Stimulated activated naive CD8-positive, alpha-beta T cell treated with anti-CD3 and anti-CD28 coated beads, Interleukin-15, Interleukin-2, amounts not matched to agents 100 ng/mL and 50 ng/mL, for 24 hours (primary cell): Measurements from ENCODE around the gene LSM11.

ENCODE experiments used
- H3K27ac Mint-ChIP-seq: one replicate; pipeline ENCODE4 v1.8.0; 2021; ENCODE audit warnings: mild to moderate bottlenecking, mixed read lengths
- H3K27me3 Mint-ChIP-seq: one replicate; pipeline ENCODE4 v1.8.0; 2021; ENCODE audit warnings: mixed read lengths
- H3K36me3 Mint-ChIP-seq: one replicate; pipeline ENCODE4 v1.8.0; 2021; ENCODE audit warnings: low read depth, mixed read lengths
- H3K4me1 Mint-ChIP-seq: one replicate; pipeline ENCODE4 v1.8.0; 2021; ENCODE audit warnings: low read depth, mixed read lengths
- H3K4me3 Mint-ChIP-seq: one replicate; pipeline ENCODE4 v1.8.0; 2021; ENCODE audit warnings: mild to moderate bottlenecking, mixed read lengths
- H3K9me3 Mint-ChIP-seq: one replicate; pipeline ENCODE4 v1.8.0; 2021; ENCODE audit warnings: mixed read lengths

Gene LSM11

DNA sequence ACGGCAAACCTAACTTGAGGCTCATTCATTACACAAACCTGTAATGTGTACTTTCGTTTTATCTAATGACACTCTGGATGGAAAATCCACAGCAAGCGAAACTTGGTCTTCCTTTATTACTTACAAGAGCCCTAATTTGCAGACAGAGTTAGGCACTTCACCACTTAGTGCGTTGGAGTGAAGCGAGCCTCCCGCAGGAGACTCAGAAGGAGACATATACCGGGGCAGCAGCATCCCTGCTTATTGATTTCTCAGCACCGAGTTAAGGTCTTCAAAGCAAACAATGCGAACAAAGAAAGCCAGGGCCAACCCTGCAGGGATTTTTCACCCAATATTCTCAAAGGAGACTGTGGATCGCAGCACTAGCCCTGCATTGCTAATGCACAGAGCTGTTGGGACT is 28.6 kb downstream of the LSM11 start:
- no peak overlapping the region for H3K4me3 Mint-ChIP-seq
- no peaks in the 10 kb centered on the region for H3K4me1 Mint-ChIP-seq
- no peaks in the 10 kb centered on the region for H3K9me3 Mint-ChIP-seq
- H3K27ac Mint-ChIP-seq = no peak overlapping the region
- no peaks in the 10 kb centered on the region for H3K27me3 Mint-ChIP-seq
- H3K36me3 Mint-ChIP-seq = no peaks in the 10 kb centered on the region

DNA sequence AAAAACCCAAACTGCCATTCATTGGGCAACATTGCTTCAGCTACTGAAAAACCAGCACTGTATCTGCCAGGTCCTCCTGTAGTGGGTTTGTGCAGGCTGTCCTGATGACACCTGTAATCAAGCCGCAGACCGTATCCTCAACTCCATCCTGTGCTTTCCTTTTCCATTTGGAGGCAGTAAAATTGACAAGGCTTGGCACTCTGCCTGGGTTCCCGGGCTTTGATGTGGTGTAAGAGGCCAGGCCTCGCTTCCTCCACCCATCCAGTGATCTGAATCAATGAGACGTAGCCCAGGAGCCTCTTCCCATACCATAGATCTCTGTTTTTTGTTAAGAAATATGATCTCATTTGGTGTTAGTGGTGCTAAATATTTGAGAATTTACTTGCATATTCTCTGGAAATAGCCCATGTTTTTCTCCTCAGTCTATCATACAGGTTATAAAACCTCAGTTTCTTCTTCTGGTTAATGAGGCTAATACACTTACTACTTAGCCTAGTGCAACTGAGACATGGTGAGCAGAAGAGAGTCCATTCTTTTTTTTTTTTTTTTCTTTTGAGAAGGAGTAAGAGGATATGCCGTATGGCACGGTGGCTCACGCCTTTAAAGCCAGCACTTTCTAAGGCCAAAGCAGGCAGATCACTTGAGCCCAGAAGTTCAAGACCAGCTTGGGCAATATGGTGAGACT is 34.8 kb downstream of the LSM11 start:
- Mint-ChIP-seq H3K4me3 (no peak overlapping the region), H3K27me3 (no peaks in the 10 kb centered on the region), H3K27ac (no peak overlapping the region), H3K4me1 (no peaks in the 10 kb centered on the region), H3K9me3 (no peaks in the 10 kb centered on the region), H3K36me3 (no peaks in the 10 kb centered on the region)

DNA sequence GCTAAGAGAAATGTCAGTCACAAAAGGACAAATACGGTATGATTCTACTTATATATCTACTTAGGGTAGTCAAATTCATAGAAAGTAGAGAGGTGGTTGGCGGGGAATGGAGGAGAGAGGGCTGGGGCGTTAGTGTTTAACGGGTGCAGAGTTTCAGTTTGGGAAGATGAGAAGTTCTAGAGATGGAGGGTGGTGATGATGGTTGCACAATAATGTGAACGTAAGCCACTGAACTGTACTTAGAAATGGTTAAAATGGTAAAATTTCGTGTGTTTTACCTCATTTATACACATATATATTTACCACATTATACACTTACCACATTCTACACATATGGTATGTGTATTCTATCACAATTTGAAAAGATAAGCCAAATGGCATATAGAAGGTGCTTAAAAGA is 35.7 kb downstream of the LSM11 start:
- no peak overlapping the region for H3K4me3 Mint-ChIP-seq
- no peaks in the 10 kb centered on the region for H3K36me3 Mint-ChIP-seq

DNA sequence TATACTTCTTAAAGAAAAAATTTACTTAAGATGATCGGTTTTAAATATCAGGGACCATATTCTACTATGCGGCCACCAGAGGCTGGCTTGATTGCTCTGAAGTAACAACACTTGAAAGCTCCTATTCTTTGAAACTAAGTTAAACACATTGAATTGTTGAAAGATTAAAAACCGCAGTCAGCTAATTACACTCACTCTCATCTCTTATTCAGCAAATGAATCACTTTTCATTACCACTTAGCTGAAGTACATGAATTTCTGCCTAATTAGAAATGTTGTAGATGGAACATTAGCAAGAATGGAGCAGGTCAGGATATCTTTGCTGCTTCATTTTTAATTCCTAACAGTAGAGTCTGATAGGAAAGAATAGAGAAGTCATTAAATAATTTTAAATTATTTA is 42.3 kb downstream of the LSM11 start:
- Mint-ChIP-seq H3K4me3 (no peak overlapping the region), H3K36me3 (peaks cover 38% of the 10 kb centered on the region), H3K4me1 (no peaks in the 10 kb centered on the region), H3K9me3 (no peaks in the 10 kb centered on the region), H3K27me3 (no peaks in the 10 kb centered on the region), H3K27ac (no peak overlapping the region)

More for the DNA sequence above, 35.7 kb downstream of the LSM11 start:
- Mint-ChIP-seq H3K27ac (no peak overlapping the region), H3K4me1 (no peaks in the 10 kb centered on the region), H3K9me3 (no peaks in the 10 kb centered on the region), H3K27me3 (no peaks in the 10 kb centered on the region)

DNA sequence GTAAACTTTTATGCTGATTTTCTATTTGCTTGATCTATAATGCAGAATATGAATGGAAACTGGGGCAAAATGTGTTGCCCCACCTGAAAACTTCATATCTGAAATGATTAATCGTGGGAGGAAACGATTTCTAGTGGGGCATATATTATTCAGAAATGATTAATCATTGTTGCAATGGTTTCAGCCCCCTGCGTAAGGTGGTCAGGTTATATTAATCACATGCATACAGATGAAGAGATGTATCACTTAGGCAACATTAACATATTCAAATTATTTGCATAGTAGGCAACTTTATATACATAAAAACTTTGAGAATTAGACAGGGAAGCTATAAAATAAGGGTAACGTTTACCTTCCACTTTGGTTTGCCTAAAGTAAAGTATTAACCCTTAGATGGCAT is 49.8 kb downstream of the LSM11 start:
- Mint-ChIP-seq H3K4me1 (peaks cover 15% of the 10 kb centered on the region), H3K36me3 (peaks cover 55% of the 10 kb centered on the region), H3K4me3 (no peak overlapping the region), H3K27ac (peak overlapping the region; percentile 28), H3K9me3 (no peaks in the 10 kb centered on the region), H3K27me3 (no peaks in the 10 kb centered on the region)

DNA sequence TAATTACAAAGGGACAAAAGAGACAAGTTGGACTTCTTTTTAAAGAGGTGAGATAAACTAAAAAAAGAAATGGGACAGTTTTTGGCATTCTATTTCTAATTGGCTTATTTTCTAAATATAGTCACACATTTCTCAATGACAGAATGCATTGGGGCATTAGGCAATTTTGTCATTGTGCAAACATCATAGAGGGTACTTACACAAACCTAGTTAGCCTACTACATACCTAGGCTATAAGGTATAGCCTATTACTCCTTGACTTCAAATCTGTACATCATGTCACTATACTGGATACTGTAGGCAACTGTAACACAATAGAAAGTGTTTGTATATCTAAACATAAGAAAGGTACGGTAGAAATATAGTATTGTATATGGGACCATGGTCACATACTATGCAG is 56.1 kb downstream of the LSM11 start:
- H3K4me1 Mint-ChIP-seq = peaks cover 4% of the 10 kb centered on the region
- no peaks in the 10 kb centered on the region for H3K27me3 Mint-ChIP-seq
- H3K36me3 Mint-ChIP-seq = peaks cover 36% of the 10 kb centered on the region
- H3K27ac Mint-ChIP-seq = no peak overlapping the region
- H3K4me3 Mint-ChIP-seq = no peak overlapping the region
- H3K9me3 Mint-ChIP-seq = no peaks in the 10 kb centered on the region

DNA sequence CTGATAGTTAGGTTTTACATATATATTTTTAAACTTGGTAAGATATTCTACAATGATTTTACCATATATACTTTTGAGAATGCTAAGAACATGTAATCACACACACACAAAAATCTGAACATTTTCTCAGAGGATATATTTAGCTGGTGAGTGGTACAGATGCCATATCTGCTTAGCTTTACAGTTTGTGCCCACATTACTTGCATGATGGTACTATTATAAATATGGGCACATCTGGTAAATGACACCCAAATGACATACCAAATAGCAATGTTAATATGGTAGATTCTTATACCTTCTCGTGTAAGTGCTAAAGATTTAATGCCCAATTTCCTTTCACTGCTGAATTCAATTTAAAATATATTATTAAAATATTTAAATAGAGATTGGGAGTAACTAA is 56.6 kb downstream of the LSM11 start:
- Mint-ChIP-seq H3K27ac (no peak overlapping the region), H3K27me3 (no peaks in the 10 kb centered on the region), H3K4me1 (peaks cover 4% of the 10 kb centered on the region), H3K36me3 (peaks cover 38% of the 10 kb centered on the region), H3K4me3 (no peak overlapping the region), H3K9me3 (no peaks in the 10 kb centered on the region)

DNA sequence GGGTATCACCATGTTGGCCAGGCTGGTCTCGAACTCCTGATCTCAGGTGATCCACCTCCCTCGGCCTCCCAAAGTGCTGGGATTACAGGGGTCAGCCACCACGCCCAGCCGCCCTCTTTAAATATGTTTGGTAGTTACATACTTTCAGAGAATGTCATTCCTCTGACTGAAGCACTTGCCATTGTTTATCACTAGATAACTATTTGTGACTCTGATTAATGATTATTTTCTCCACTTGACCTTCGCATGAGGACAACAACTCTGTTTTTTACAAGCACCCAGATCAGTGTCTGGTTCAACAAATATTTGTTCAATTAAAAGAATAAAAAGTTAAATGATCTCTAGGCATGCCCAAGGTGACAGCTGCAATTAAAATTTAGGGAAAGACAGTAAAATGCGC is 59.2 kb downstream of the LSM11 start:
- Mint-ChIP-seq H3K36me3 (peaks cover 46% of the 10 kb centered on the region), H3K4me3 (no peak overlapping the region), H3K4me1 (peaks cover 4% of the 10 kb centered on the region), H3K27me3 (no peaks in the 10 kb centered on the region), H3K9me3 (no peaks in the 10 kb centered on the region), H3K27ac (no peak overlapping the region)

DNA sequence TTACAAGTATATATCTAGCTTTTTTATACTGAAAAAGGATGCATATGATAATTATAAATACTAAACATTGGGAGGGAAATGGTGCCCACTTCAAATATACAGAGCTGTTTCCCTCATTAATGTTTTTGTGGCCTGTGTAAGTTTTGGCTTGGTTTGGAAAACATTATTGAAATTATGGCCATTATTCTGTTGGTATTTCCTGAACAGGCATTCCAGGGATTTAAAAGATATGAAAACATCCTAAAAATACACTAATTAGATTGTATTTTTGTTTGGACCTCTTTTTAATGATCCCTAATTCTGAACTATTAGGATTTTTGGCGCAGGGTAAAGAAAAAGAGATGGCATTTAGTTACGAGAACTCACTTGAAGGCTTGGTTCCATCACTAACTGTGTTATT is 64.5 kb downstream of the LSM11 start:
- no peaks in the 10 kb centered on the region for H3K9me3 Mint-ChIP-seq
- H3K27ac Mint-ChIP-seq = no peak overlapping the region
- no peaks in the 10 kb centered on the region for H3K27me3 Mint-ChIP-seq
- peaks cover 71% of the 10 kb centered on the region for H3K36me3 Mint-ChIP-seq
- H3K4me3 Mint-ChIP-seq = no peak overlapping the region
- H3K4me1 Mint-ChIP-seq = peaks cover 4% of the 10 kb centered on the region
